PFSK-1 (cell line): Measurements from ENCODE around the gene ACAP2.

Experiments used
- FOXP2 ChIP-seq: optimal IDR thresholded peaks from 2 replicates; pipeline ENCODE3; 2011; ENCODE audit warnings: borderline replicate concordance, control low read depth, inconsistent platforms; ENCODE audit not compliant: insufficient read depth; ENCODE audit errors: extremely low read length, extremely low read depth
- POLR2AphosphoS5 ChIP-seq: IDR thresholded peaks from 2 replicates; pipeline ENCODE4 v1.6.1; 2012; ENCODE audit warnings: low read depth, mild to moderate bottlenecking, control low read depth, low read length, moderate library complexity
- SIN3A ChIP-seq: IDR thresholded peaks from 2 replicates; pipeline ENCODE4 v1.6.1; 2012; ENCODE audit warnings: mild to moderate bottlenecking, low read length, moderate library complexity, borderline replicate concordance; ENCODE audit not compliant: insufficient read depth
- TAF1 ChIP-seq: IDR thresholded peaks from 2 replicates; pipeline ENCODE4 v1.6.1; 2012; ENCODE audit warnings: low read length, control low read depth, borderline replicate concordance; ENCODE audit not compliant: insufficient read depth
- TF ChIP-seq, protein P1 (sequence below), 2 experiments: IDR thresholded peaks; 2 replicates each; pipeline versions ENCODE4 v1.6.1 to v1.8.0; 2011 to 2012; ENCODE audit warnings: low read depth in 2 of 2, low read length in 2 of 2, control low read depth in 1 of 2, inconsistent platforms in 1 of 2, mild to moderate bottlenecking in 1 of 2, moderate library complexity in 1 of 2; ENCODE audit not compliant: insufficient read depth in 1 of 2

The ACAP2 gene

DNA sequence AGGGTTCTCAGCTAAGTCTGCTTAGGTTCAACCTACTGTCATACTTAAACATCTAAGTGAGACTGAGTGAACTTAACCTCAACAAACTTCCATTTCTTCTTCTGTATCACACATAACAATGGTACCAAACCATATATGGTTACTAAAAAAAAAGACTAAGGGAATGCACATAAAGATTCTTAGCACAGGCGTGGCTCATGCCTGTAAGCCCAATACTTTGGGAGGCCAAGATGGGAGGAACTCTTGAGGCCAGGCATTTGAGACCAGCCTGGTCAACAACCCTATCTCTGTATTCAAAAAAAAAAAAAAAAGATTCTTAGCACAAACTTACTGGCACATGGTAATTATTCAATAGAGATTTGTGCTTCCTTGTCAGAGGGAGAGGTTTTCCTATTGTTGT lies 57.9 kb downstream of the ACAP2 start:
- no peak for TF ChIP-seq POLR2AphosphoS5
- TF ChIP-seq, protein P1, sequence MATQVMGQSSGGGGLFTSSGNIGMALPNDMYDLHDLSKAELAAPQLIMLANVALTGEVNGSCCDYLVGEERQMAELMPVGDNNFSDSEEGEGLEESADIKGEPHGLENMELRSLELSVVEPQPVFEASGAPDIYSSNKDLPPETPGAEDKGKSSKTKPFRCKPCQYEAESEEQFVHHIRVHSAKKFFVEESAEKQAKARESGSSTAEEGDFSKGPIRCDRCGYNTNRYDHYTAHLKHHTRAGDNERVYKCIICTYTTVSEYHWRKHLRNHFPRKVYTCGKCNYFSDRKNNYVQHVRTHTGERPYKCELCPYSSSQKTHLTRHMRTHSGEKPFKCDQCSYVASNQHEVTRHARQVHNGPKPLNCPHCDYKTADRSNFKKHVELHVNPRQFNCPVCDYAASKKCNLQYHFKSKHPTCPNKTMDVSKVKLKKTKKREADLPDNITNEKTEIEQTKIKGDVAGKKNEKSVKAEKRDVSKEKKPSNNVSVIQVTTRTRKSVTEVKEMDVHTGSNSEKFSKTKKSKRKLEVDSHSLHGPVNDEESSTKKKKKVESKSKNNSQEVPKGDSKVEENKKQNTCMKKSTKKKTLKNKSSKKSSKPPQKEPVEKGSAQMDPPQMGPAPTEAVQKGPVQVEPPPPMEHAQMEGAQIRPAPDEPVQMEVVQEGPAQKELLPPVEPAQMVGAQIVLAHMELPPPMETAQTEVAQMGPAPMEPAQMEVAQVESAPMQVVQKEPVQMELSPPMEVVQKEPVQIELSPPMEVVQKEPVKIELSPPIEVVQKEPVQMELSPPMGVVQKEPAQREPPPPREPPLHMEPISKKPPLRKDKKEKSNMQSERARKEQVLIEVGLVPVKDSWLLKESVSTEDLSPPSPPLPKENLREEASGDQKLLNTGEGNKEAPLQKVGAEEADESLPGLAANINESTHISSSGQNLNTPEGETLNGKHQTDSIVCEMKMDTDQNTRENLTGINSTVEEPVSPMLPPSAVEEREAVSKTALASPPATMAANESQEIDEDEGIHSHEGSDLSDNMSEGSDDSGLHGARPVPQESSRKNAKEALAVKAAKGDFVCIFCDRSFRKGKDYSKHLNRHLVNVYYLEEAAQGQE (IDR thresholded peaks at IDR 0.05; ENCODE audit: insufficient read depth in 1 of 2, low read depth in 2 of 2, low read length in 2 of 2) = no peak
- TF ChIP-seq FOXP2 = no peak

DNA sequence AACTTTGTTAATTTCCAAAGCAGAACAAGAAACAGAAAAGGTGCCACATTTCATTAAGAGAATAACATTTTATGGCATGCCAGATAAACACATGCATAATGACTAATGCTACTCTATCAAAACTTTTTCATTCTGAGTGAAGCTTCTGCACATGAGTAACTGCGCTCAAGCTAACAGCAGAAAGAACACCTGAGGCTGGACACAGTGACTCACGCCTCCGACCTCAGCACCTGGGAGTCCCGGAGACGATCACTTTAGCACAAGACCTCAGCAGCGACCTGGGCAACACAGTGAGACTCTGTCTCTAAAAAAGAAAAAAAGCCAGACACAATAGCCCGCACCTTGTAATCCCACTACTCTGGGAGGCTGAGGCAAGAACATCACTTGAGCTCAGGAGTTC lies 70.6 kb downstream of the ACAP2 start:
- TF ChIP-seq TAF1 (no peak), FOXP2 (no peak), POLR2AphosphoS5 (no peak), SIN3A (no peak)
- TF ChIP-seq, protein P1 (IDR thresholded peaks at IDR 0.05; ENCODE audit: insufficient read depth in 1 of 2, low read depth in 2 of 2, low read length in 2 of 2) = no peak

DNA sequence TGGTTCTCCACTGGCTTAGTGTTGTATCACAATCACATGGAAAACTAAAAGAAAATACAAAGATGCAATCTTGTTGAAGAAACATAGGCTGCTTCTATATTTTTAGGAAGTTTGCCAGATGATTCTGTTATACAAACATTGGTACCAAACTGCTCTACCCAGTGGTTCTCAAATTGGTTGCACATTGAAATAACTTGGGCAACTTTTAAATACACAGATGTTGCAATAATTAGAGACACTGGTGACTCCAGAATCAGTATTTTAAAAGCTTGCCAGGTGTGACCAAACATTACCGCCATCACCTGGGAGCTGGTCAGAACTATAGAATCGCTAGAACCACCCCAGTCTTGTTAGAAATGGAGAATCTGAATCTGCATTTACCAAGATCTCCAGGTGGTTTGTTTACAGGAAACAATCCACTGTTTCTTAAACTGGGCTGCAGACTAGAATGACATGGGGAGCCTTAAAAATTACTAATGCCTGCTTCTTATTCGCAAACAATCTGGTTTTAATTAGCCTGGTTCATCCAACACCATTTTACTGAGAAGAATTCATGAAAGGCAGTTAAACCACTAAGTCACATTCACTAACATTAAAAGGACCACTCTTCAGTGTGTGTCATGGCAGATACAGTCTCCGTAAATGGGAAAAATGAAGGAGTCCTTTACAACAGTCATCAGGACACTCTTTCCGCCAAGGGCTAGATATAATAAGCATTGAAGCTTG lies 76.5 kb downstream of the ACAP2 start:
- no peak for TF ChIP-seq TAF1
- TF ChIP-seq SIN3A = no peak
- no peak for TF ChIP-seq FOXP2

DNA sequence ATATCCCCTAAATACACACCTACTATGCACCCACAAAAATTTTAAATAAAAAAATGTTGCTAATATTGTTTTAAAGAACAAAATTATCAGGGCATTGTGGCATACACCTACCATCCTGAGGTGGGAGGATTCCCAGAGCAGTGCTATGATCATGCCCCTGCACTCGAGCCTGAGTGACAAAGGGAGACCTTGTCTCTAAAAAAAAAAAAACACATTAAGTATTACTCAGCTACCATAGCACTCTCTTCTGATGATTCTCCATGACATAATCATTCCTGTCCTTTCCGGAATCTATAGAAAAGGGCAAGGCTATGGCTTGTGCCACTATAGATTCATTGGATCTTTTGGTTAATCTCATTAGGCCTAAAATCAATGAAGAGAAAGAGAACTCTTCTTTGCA lies 77.4 kb downstream of the ACAP2 start:
- no peak for TF ChIP-seq TAF1
- TF ChIP-seq, protein P1 (IDR thresholded peaks at IDR 0.05; ENCODE audit: insufficient read depth in 1 of 2, low read depth in 2 of 2, low read length in 2 of 2) = no peak
- no peak for TF ChIP-seq POLR2AphosphoS5
- no peak for TF ChIP-seq FOXP2
- no peak for TF ChIP-seq SIN3A

DNA sequence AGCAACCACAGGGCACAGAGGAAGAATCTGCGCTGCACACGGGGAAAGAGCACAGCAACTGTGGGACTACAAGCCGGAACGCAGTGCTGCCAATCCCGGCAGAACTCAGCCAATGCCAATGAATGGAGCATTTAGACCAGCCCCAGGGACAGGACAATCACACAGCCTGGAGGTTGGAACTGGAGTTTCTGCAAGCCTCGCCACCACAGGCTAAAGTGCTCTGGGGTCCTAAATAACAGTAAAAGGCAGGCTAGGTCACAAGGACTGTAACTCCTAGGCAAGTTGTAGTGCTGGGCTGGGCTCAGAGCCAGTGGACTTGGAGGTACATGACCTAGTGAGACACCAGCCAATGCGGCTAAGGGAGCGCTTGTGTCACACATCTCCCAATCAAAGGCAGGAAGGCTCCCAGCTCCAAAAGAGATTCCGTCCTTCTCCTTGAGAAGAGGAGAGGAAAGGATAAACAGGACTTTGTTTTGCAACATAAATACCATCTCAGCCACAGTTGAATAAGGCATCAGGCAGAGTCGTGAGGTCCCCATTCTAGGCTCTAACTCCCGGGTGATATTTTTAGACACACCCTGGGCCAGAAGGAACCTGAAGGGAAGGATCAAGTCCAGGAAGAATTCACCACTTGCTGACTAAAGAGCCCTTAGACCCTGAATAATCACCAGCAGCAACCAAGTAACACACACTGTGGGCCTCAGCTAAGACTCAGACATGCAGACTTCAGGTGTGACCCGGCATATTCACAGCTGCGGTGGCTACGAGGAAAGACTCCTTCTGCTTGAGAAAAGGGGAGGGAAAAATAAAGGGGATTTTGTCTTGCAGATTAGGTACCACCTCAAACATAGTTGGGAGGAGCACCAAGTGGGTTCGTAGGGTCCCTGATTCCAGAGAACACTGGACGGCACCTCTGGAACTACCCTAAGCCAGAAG lies 86.4 kb downstream of the ACAP2 start:
- TF ChIP-seq SIN3A (no peak), POLR2AphosphoS5 (no peak)

DNA sequence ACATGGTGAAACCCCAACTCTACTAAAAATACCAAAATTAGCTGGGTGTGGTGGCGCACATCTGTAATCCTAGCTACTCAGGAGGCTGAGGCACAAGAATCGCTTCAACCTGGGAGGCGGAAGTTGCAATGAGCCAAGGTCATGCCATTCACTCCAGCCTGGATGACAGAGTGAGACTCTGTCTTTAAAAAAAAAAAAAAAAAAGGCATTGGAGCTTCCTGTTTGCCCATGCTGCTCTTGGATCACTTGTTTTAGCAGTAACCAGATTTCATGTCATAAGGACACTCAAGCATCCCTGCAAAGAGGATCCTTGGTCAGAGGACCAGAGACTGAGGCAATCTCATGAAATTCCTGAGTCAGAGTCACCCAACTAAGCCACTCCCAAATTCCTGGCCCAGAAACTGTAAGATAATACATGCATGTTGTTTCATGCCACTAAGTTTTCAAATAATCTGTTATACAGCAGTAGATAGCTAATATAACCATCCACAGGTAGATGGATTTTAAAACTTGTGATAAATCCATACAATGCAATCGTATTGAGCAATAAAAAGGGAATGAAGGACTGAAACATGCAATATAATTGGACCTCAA lies 89.8 kb downstream of the ACAP2 start:
- TF ChIP-seq POLR2AphosphoS5 (no peak), TAF1 (no peak), SIN3A (no peak)
- TF ChIP-seq, protein P1 (IDR thresholded peaks at IDR 0.05; ENCODE audit: insufficient read depth in 1 of 2, low read depth in 2 of 2, low read length in 2 of 2) = no peak
